ENCODE data around the gene MIGA1.
"Not testable (repeated sequence)": the region's sequence is repeated elsewhere in the genome, so short reads cannot be mapped to it uniquely, and the experiment has no call there.

- TF ChIP-seq CTCF (IDR thresholded peaks at IDR 0.05); JUN (IDR thresholded peaks at IDR 0.05); POLR2A (IDR thresholded peaks at IDR 0.05; ENCODE audit: low read length); FOSL2 (IDR thresholded peaks at IDR 0.05); FOSL2 (CRISPR knock-in tag; IDR thresholded peaks at IDR 0.05); BHLHE40 (IDR thresholded peaks at IDR 0.05; ENCODE audit: low read depth, low read length); HOXB5 (CRISPR knock-in tag; IDR thresholded peaks at IDR 0.05); NR3C1 (IDR thresholded peaks at IDR 0.05); ZC3H11A (IDR thresholded peaks at IDR 0.05); CHD2 (IDR thresholded peaks at IDR 0.05; ENCODE audit: low read length, partially characterized antibody): not testable (repeated sequence)
Observed at GRCh38 chr1:77809787-77810462, 30.5 kb downstream of the MIGA1 start.
